ENCODE measurements around the gene ANKS4B. TPM values are rescaled to one million over a fixed set of nuclear protein-coding genes. Genes with fewer than 3 reads are reported as not detected.
"Not testable (repeated sequence)": the region's sequence is repeated elsewhere in the genome, so short reads cannot be mapped to it uniquely, and the experiment has no call there.

ANKS4B gene
- total RNA-seq, 2 donors from 2014 or later, result 0.90 to 1.6 TPM

DNA sequence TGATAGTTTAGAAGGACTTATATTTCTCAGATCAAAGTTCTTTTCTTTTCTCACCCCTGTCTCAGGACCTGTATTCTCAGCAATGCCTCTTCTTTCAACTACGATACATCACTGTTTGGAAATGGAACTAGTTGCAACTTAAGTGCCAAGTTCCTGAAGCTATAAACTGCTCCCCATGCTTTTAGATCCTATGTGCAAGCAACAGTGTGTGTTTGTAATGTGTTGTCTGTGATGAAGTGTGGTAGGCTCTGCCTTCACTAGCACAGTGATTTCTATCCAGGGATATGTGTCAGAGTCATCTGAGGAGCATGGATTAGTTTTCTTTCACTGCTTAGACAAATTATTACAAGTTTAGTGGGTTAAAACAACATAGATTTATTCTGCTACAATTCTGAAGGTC lies 40.5 kb upstream of the ANKS4B start:
- WGBS, 2 experiments (ENCODE audit: insufficient coverage in 1 of 2, insufficient read length in 1 of 2), result 89 to 100% methylated on average over 1 of the region's 1 CpG
- TF ChIP-seq, protein P1, sequence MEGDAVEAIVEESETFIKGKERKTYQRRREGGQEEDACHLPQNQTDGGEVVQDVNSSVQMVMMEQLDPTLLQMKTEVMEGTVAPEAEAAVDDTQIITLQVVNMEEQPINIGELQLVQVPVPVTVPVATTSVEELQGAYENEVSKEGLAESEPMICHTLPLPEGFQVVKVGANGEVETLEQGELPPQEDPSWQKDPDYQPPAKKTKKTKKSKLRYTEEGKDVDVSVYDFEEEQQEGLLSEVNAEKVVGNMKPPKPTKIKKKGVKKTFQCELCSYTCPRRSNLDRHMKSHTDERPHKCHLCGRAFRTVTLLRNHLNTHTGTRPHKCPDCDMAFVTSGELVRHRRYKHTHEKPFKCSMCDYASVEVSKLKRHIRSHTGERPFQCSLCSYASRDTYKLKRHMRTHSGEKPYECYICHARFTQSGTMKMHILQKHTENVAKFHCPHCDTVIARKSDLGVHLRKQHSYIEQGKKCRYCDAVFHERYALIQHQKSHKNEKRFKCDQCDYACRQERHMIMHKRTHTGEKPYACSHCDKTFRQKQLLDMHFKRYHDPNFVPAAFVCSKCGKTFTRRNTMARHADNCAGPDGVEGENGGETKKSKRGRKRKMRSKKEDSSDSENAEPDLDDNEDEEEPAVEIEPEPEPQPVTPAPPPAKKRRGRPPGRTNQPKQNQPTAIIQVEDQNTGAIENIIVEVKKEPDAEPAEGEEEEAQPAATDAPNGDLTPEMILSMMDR (conservative IDR thresholded peaks at IDR 0.05), result no peak
- H3K27ac ChIP-seq (ENCODE audit: low read depth, low read length), result no peak overlapping the region
- Mint-ChIP-seq H3K36me3 (ENCODE audit: low read depth) (no peaks in the 10 kb centered on the region), H3K9me3 (peaks cover 11% of the 10 kb centered on the region), H3K27ac (no peak overlapping the region), H3K4me3 (no peak overlapping the region), H3K4me1 (no peaks in the 10 kb centered on the region), H3K27me3 (ENCODE audit: insufficient read depth) (peaks cover 46% of the 10 kb centered on the region)
- peaks cover 11% of the 10 kb centered on the region for H3K9me3 ChIP-seq (ENCODE audit: control insufficient read depth, low read length)
- no peak overlapping the region for H3K4me3 ChIP-seq (ENCODE audit: low read length)
- H3K9ac ChIP-seq (ENCODE audit: extremely low read depth, low read length, poor library complexity, severe bottlenecking), result no peak overlapping the region
- H3K27me3 ChIP-seq (ENCODE audit: control insufficient read depth, insufficient read depth, low read length, poor library complexity, severe bottlenecking), result peaks cover 15% of the 10 kb centered on the region
- no peaks in the 10 kb centered on the region for H3K4me1 ChIP-seq (ENCODE audit: control insufficient read depth, insufficient read depth, low read length)
- no peak for DNase-seq
- H3K36me3 ChIP-seq (ENCODE audit: control insufficient read depth, insufficient read depth, low read length), result no peaks in the 10 kb centered on the region

DNA sequence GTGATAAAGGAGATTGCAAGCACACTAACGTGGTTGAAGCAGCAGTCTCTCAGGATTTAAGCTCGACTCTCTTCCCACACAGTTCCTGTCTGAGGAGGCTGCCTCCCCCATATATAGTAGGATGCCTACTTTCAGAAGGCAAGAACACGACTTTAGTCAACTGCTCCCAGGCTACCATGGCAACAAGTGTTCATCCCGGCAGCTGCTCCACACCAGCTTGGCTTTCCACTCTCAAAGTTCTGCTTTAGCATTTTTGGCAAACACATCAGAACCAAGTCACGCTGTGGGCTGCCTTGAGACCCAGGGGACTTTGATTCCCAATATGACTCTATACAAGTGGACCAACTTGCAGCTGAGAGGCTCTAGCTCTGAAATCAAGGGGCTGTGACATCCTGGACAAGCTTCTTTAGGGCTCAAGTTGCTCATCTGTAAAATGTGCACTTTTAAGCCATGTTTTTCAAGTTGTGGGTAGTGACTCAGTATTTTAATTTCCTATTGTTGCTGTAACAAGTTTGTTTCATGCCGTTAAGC lies 38.7 kb upstream of the ANKS4B start:
- TF ChIP-seq, protein P1 (conservative IDR thresholded peaks at IDR 0.05), result no peak
- no peak overlapping the region for H3K9ac ChIP-seq (ENCODE audit: extremely low read depth, low read length, poor library complexity, severe bottlenecking)
- 71 to 81% methylated on average over 6 of the region's 6 CpGs for WGBS, 2 experiments (ENCODE audit: insufficient coverage in 1 of 2, insufficient read length in 1 of 2)
- Mint-ChIP-seq H3K9me3 (peaks cover 8% of the 10 kb centered on the region), H3K27me3 (ENCODE audit: insufficient read depth) (peaks cover 41% of the 10 kb centered on the region), H3K27ac (no peak overlapping the region), H3K36me3 (ENCODE audit: low read depth) (no peaks in the 10 kb centered on the region), H3K4me1 (no peaks in the 10 kb centered on the region), H3K4me3 (no peak overlapping the region)
- H3K9me3 ChIP-seq (ENCODE audit: control insufficient read depth, low read length), result peaks cover 11% of the 10 kb centered on the region
- DNase-seq, result no peak
- no peak overlapping the region for H3K27ac ChIP-seq (ENCODE audit: low read depth, low read length)
- H3K4me3 ChIP-seq (ENCODE audit: low read length), result no peak overlapping the region
- peaks cover 15% of the 10 kb centered on the region for H3K27me3 ChIP-seq (ENCODE audit: control insufficient read depth, insufficient read depth, low read length, poor library complexity, severe bottlenecking)
- no peaks in the 10 kb centered on the region for H3K36me3 ChIP-seq (ENCODE audit: control insufficient read depth, insufficient read depth, low read length)
- H3K4me1 ChIP-seq (ENCODE audit: control insufficient read depth, insufficient read depth, low read length), result no peaks in the 10 kb centered on the region

DNA sequence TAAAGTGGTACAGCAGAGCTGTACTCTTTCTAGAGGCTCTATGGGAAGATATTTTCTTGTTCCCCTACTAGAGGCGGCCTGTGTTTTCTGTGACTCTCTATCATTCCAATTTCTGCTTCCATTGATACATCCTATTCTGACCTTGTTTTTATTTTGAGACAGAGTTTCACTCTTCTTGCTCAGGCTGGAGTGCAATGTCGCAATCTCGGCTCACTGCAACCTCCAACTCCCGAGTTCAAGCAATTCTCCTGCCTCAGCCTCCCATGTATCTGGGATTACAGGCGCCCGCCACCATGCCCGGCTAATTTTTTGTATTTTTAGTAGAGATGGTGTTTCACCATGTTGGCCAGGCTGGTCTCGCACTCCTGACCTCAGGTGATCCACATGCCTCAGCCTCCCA lies 38.2 kb upstream of the ANKS4B start:
- H3K4me3 Mint-ChIP-seq; H3K9me3 Mint-ChIP-seq; H3K9ac ChIP-seq (ENCODE audit: extremely low read depth, low read length, poor library complexity, severe bottlenecking); H3K36me3 ChIP-seq (ENCODE audit: control insufficient read depth, insufficient read depth, low read length); H3K27ac ChIP-seq (ENCODE audit: low read depth, low read length); H3K4me1 ChIP-seq (ENCODE audit: control insufficient read depth, insufficient read depth, low read length); H3K27ac Mint-ChIP-seq; H3K4me1 Mint-ChIP-seq; H3K36me3 Mint-ChIP-seq (ENCODE audit: low read depth); H3K4me3 ChIP-seq (ENCODE audit: low read length); DNase-seq: not testable (repeated sequence)
- H3K9me3 ChIP-seq (ENCODE audit: control insufficient read depth, low read length), result peaks cover 11% of the 10 kb centered on the region
- peaks cover 38% of the 10 kb centered on the region for H3K27me3 Mint-ChIP-seq (ENCODE audit: insufficient read depth)
- H3K27me3 ChIP-seq (ENCODE audit: control insufficient read depth, insufficient read depth, low read length, poor library complexity, severe bottlenecking), result peaks cover 15% of the 10 kb centered on the region
- 89 to 95% methylated on average over 8 of the region's 8 CpGs for WGBS, 2 experiments (ENCODE audit: insufficient coverage in 1 of 2, insufficient read length in 1 of 2)

DNA sequence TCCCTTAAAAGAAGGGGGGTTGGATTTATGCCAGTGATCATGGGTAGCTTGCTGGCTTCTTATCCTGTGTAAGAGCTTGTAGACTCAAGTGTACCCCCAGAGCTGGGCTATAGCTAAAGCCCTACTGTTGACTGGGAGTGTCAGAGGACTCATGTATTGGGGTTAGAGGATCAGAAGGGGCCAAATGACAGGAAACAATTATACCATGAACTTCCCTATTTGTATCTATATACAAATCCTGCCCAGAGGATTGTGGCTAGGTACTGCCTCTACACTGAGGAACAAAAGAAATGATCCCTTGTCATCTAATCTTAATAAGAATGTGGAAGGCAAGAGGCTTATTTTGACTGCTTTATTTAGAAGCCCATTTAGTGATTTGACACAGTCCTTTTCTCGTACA lies 36.4 kb upstream of the ANKS4B start:
- no peaks in the 10 kb centered on the region for H3K36me3 Mint-ChIP-seq (ENCODE audit: low read depth)
- TF ChIP-seq, protein P1 (conservative IDR thresholded peaks at IDR 0.05), result no peak
- 86 to 94% methylated on average over 1 of the region's 1 CpG for WGBS, 2 experiments (ENCODE audit: insufficient coverage in 1 of 2, insufficient read length in 1 of 2)
- H3K27me3 Mint-ChIP-seq (ENCODE audit: insufficient read depth), result peaks cover 51% of the 10 kb centered on the region
- H3K4me1 ChIP-seq (ENCODE audit: control insufficient read depth, insufficient read depth, low read length), result no peaks in the 10 kb centered on the region
- peaks cover 16% of the 10 kb centered on the region for H3K27me3 ChIP-seq (ENCODE audit: control insufficient read depth, insufficient read depth, low read length, poor library complexity, severe bottlenecking)
- H3K36me3 ChIP-seq (ENCODE audit: control insufficient read depth, insufficient read depth, low read length), result no peaks in the 10 kb centered on the region
- H3K9ac ChIP-seq (ENCODE audit: extremely low read depth, low read length, poor library complexity, severe bottlenecking), result no peak overlapping the region
- H3K9me3 ChIP-seq (ENCODE audit: control insufficient read depth, low read length), result peaks cover 3% of the 10 kb centered on the region
- H3K27ac Mint-ChIP-seq, result no peak overlapping the region
- no peaks in the 10 kb centered on the region for H3K4me1 Mint-ChIP-seq
- DNase-seq, result no peak
- H3K27ac ChIP-seq (ENCODE audit: low read depth, low read length), result no peak overlapping the region
- peaks cover 3% of the 10 kb centered on the region for H3K9me3 Mint-ChIP-seq
- no peak overlapping the region for H3K4me3 Mint-ChIP-seq
- no peak overlapping the region for H3K4me3 ChIP-seq (ENCODE audit: low read length)
